H1 (cell line): ENCODE results near the gene GINS2. TPM values are rescaled to one million over a fixed set of nuclear protein-coding genes. Genes with fewer than 3 reads are reported as not detected.

Source experiments
- CTCF ChIA-PET: fragments of 300-600 bp; sonication (Branson Sonifier 250); formaldehyde crosslinking; loops from one replicate; lab custom pipeline; 2021; ENCODE audit not compliant: partially characterized antibody; lab: Charles Lee
- POLR2A ChIA-PET: fragments of 300-600 bp; sonication (Branson Sonifier 250); formaldehyde crosslinking; loops from one replicate; lab custom pipeline; 2021; ENCODE audit warnings: inconsistent platforms; ENCODE audit not compliant: partially characterized antibody; lab: Charles Lee
- DNase-seq, 2 experiments: peaks; one replicate each; pipeline versions ENCODE4 v3.0.0 to v3.0.0-alpha.2; 2010 to 2022; ENCODE audit warnings: low spot score in 2 of 2, low read depth in 1 of 2, mixed read lengths in 1 of 2
- FAIRE-seq: peaks from 2 replicates; lab custom pipeline; 2011; peaks lifted over from hg19 to GRCh38; lab: Jason Lieb, UNC
- H2AFZ ChIP-seq: 2 replicates; pipeline ENCODE4 v1.8.1; 2012; ENCODE audit warnings: low read length, inconsistent platforms
- H2AK5ac ChIP-seq: 2 replicates; pipeline ENCODE4 v1.6.1; 2013; ENCODE audit warnings: low read depth, low read length
- H2BK120ac ChIP-seq: replicated peaks from 2 replicates; pipeline ENCODE3; 2013; ENCODE audit warnings: low read depth, low read length, inconsistent platforms
- H2BK12ac ChIP-seq: 2 replicates; pipeline ENCODE4 v1.6.1; 2013; ENCODE audit warnings: low read depth, low read length
- H2BK15ac ChIP-seq: 2 replicates; pipeline ENCODE4 v1.6.1; 2013; ENCODE audit warnings: low read length
- H2BK20ac ChIP-seq: 2 replicates; pipeline ENCODE4 v1.6.1; 2013; ENCODE audit warnings: low read length
- H2BK5ac ChIP-seq: 2 replicates; pipeline ENCODE4 v1.6.1; 2013; ENCODE audit warnings: low read depth, low read length
- H3K14ac ChIP-seq: 2 replicates; pipeline ENCODE4 v1.6.1; 2013; ENCODE audit warnings: inconsistent platforms; ENCODE audit not compliant: insufficient read length
- H3K18ac ChIP-seq: 2 replicates; pipeline ENCODE4 v1.6.1; 2013; ENCODE audit warnings: low read length; ENCODE audit errors: extremely low read depth
- H3K23ac ChIP-seq: 2 replicates; pipeline ENCODE4 v1.6.1; 2013; ENCODE audit warnings: inconsistent platforms; ENCODE audit not compliant: insufficient read length
- H3K23me2 ChIP-seq: 2 replicates; pipeline ENCODE4 v1.6.1; 2013; ENCODE audit warnings: low read depth, low read length
- H3K27ac ChIP-seq: 2 replicates; pipeline ENCODE4 v1.6.1; 2011; ENCODE audit warnings: low read depth, low read length, inconsistent platforms
- H3K27me3 ChIP-seq, 4 experiments: replicated peaks in 1 of 4; 1 replicate in 1 of 4; 2 replicates in 3 of 4; pipeline versions ENCODE4 v1.6.1 to v1.8.1; 2011 to 2013; ENCODE audit warnings: low read length in 3 of 4, mild to moderate bottlenecking in 3 of 4, inconsistent platforms in 2 of 4, mixed read lengths in 2 of 4, moderate library complexity in 1 of 4; ENCODE audit not compliant: control insufficient read depth in 3 of 4, insufficient read depth in 3 of 4; ENCODE audit errors: extremely low read depth in 1 of 4
- H3K36me3 ChIP-seq, 4 experiments: 2 replicates each; pipeline versions ENCODE4 v1.6.1 to v1.8.1; 2011 to 2013; ENCODE audit warnings: mild to moderate bottlenecking in 4 of 4, low read length in 3 of 4, moderate library complexity in 2 of 4, control low read depth in 1 of 4, inconsistent platforms in 1 of 4; ENCODE audit not compliant: insufficient read depth in 4 of 4, control insufficient read depth in 2 of 4
- H3K4ac ChIP-seq: replicated peaks from 2 replicates; pipeline ENCODE3; 2013; ENCODE audit warnings: low read length, low read depth, mixed read lengths, inconsistent platforms; ENCODE audit not compliant: insufficient read length
- H3K4me1 ChIP-seq, 4 experiments: replicated peaks in 1 of 4; 1 replicate in 1 of 4; 2 replicates in 3 of 4; pipeline versions ENCODE4 v1.6.1 to v1.8.1; 2011 to 2013; ENCODE audit warnings: low read length in 3 of 4, inconsistent platforms in 2 of 4, mixed read lengths in 1 of 4; ENCODE audit not compliant: insufficient read depth in 4 of 4, control insufficient read depth in 3 of 4
- H3K4me2 ChIP-seq, 2 experiments: 2 replicates each; pipeline versions ENCODE4 v1.6.1 to v1.8.1; 2011 to 2013; ENCODE audit warnings: low read depth in 2 of 2, low read length in 2 of 2, control low read depth in 1 of 2, inconsistent platforms in 1 of 2, mild to moderate bottlenecking in 1 of 2; ENCODE audit not compliant: insufficient read depth in 1 of 2
- H3K4me3 ChIP-seq, 4 experiments: fragments of 200-600, 300-600 bp in 1 of 4; sonication (generic), shearing (Covaris generic), sonication (Bioruptor Twin) in 1 of 4; 2 replicates each; pipeline versions ENCODE4 v1.5.1 to v1.8.1; 2011 to 2016; ENCODE audit warnings: low read length in 4 of 4, low read depth in 3 of 4, control low read depth in 2 of 4, inconsistent platforms in 2 of 4, mild to moderate bottlenecking in 2 of 4, mixed read lengths in 1 of 4, moderate library complexity in 1 of 4; ENCODE audit not compliant: insufficient read depth in 2 of 4; ENCODE audit errors: extremely low read depth in 1 of 4
- H3K56ac ChIP-seq: replicated peaks from 2 replicates; pipeline ENCODE3; 2013; ENCODE audit warnings: low read depth, mild to moderate bottlenecking, mixed read lengths, low read length, inconsistent platforms; ENCODE audit not compliant: insufficient read length
- H3K79me1 ChIP-seq: 2 replicates; pipeline ENCODE4 v1.6.1; 2013; ENCODE audit warnings: low read depth, low read length, control low read depth
- H3K79me2 ChIP-seq, 2 experiments: 2 replicates each; pipeline versions ENCODE4 v1.6.1 to v1.8.1; 2012 to 2013; ENCODE audit warnings: low read length in 2 of 2, mild to moderate bottlenecking in 2 of 2, inconsistent platforms in 1 of 2; ENCODE audit not compliant: insufficient read depth in 2 of 2, control insufficient read depth in 1 of 2
- H3K9ac ChIP-seq, 4 experiments: replicated peaks in 1 of 4; 1 replicate in 1 of 4; 2 replicates in 3 of 4; pipeline versions ENCODE4 v1.6.1 to v1.8.1; 2011 to 2013; ENCODE audit warnings: low read depth in 3 of 4, low read length in 3 of 4, control low read depth in 2 of 4, mild to moderate bottlenecking in 2 of 4, moderate library complexity in 2 of 4, inconsistent platforms in 1 of 4; ENCODE audit errors: extremely low read depth in 1 of 4
- H3K9me3 ChIP-seq, 2 experiments: 2 replicates each; pipeline versions ENCODE4 v1.6.1 to v1.8.1; 2012 to 2013; ENCODE audit warnings: mild to moderate bottlenecking in 2 of 2, moderate library complexity in 2 of 2, control low read depth in 1 of 2, inconsistent platforms in 1 of 2, low read depth in 1 of 2, low read length in 1 of 2, mixed read lengths in 1 of 2; ENCODE audit not compliant: insufficient read depth in 2 of 2
- H4K20me1 ChIP-seq, 2 experiments: replicated peaks in 1 of 2; 2 replicates each; pipeline versions ENCODE3 to v1.8.1; 2011 to 2013; ENCODE audit warnings: inconsistent platforms in 2 of 2, low read length in 2 of 2, mild to moderate bottlenecking in 1 of 2; ENCODE audit not compliant: insufficient read depth in 2 of 2, control insufficient read depth in 1 of 2
- H4K5ac ChIP-seq: 2 replicates; pipeline ENCODE4 v1.6.1; 2013; ENCODE audit warnings: low read length, low read depth, mixed read lengths, inconsistent platforms; ENCODE audit not compliant: insufficient read length
- H4K8ac ChIP-seq: 2 replicates; pipeline ENCODE4 v1.8.0; 2013; ENCODE audit warnings: mild to moderate bottlenecking, moderate library complexity, low read length, inconsistent platforms; ENCODE audit not compliant: insufficient read depth; ENCODE audit errors: extremely low read depth
- H4K91ac ChIP-seq: replicated peaks from 2 replicates; pipeline ENCODE3; 2013; ENCODE audit warnings: low read length, mixed read lengths, inconsistent platforms; ENCODE audit not compliant: insufficient read length
- KDM5A ChIP-seq: fragments of 200-600 bp; IDR thresholded peaks from 2 replicates; pipeline ENCODE4 v1.7.1; 2012; ENCODE audit warnings: mild to moderate bottlenecking, low read length, inconsistent platforms, mixed read lengths
- POLR2A ChIP-seq, 2 experiments: IDR thresholded peaks; 1 replicate in 1 of 2; 2 replicates in 1 of 2; pipeline ENCODE4 v1.6.1; 2011; ENCODE audit warnings: low read depth in 2 of 2, low read length in 2 of 2, mild to moderate bottlenecking in 2 of 2; ENCODE audit errors: control extremely low read depth in 1 of 2
- SP4 ChIP-seq: IDR thresholded peaks from 2 replicates; pipeline ENCODE4 v1.6.1; 2012; ENCODE audit warnings: low read length, inconsistent platforms
- WGBS, 2 experiments: shearing (Covaris generic) in 1 of 2; methylation state at CpG; one replicate each; pipeline versions ENCODE4 v1.1.6 to v1.1.7; 2013 to 2015; ENCODE audit warnings: low lambda C conversion rate in 2 of 2, mixed read lengths in 2 of 2, inconsistent platforms in 1 of 2, low coverage in 1 of 2, missing lambda C conversion rate in 1 of 2; ENCODE audit not compliant: insufficient replicate concordance in 2 of 2, insufficient coverage in 1 of 2, insufficient read length in 1 of 2; ENCODE audit errors: extremely low coverage in 1 of 2, missing lambda C conversion rate in 1 of 2; 5-methylcytosine and 5-hydroxymethylcytosine counted together
- polyA plus RNA-seq, 7 experiments: library from polyadenylated mRNA; depleted of rRNA in 3 of 7; stranded (reverse) in 5 of 7; unstranded in 2 of 7; fragments of >200 nt in 5 of 7; fragments of 200-250 nt in 2 of 7; gene quantifications; 1 replicate in 5 of 7; 2 replicates in 1 of 7; 4 replicates in 1 of 7; pipeline versions ENCODE4 v1.2.1 to v1.2.3, GENCODE V29; 2011 to 2013; ENCODE audit warnings: missing spikeins in 2 of 7, mixed read lengths in 2 of 7
- total RNA-seq: library from RNA; stranded (reverse); fragmentation: NEBNext Ultra II Directional; extraction: Animal tissue kit (Norgen Biotek cat#: 25700); gene quantifications from 2 replicates; pipeline ENCODE4 v1.2.1, GENCODE V29; 2021
- TF ChIP-seq, protein P1 (sequence below): IDR thresholded peaks from 2 replicates; pipeline ENCODE4 v1.6.1; 2011; ENCODE audit warnings: low read depth, mild to moderate bottlenecking, low read length; ENCODE audit not compliant: insufficient read depth

The GINS2 gene
- total and polyA plus RNA-seq, 2 of the 8 experiments (the other 6 are each of a cell fraction or from before 2014, with no cell fraction given): 29.4 to 59.1 TPM

GRCh38 chr16:85629853-85630252, 58.9 kb downstream of the GINS2 start:
- Histone ChIP-seq H2BK20ac (no peak overlapping the region), H3K79me2 (peaks cover 30 to 96% of the 10 kb centered on the region in 2 experiments), H2BK120ac (no peak overlapping the region), H4K8ac (no peak overlapping the region), H3K4me2 (no peak overlapping the region), H2BK15ac (no peak overlapping the region), H3K56ac (no peak overlapping the region), H4K91ac (no peak overlapping the region), H3K27me3 (no peaks in the 10 kb centered on the region; a peak in 1 of 7 replicates), H3K14ac (no peak overlapping the region), H3K4me1 (peaks cover 0 to 20% (median 11%) of the 10 kb centered on the region in 4 experiments; a peak in 6 of 7 replicates), H3K4me3 (no peak overlapping the region), H3K27ac (no peak overlapping the region), H4K20me1 (peaks cover 58 to 63% of the 10 kb centered on the region in 2 experiments), H3K36me3 (peaks cover 0 to 9% (median 2%) of the 10 kb centered on the region in 4 experiments; a peak in 4 of 8 replicates), H3K4ac (no peak overlapping the region), H2AK5ac (no peak overlapping the region), H3K23ac (no peak overlapping the region), H2AFZ (no peak overlapping the region), H2BK5ac (peak overlapping the region; percentile 21; the same call in 1 of the 2 replicates), H4K5ac (no peak overlapping the region), H3K9ac (no peak overlapping the region), H3K79me1 (peaks cover 39% of the 10 kb centered on the region), H2BK12ac (no peak overlapping the region), H3K23me2 (no peaks in the 10 kb centered on the region), H3K18ac (no peak overlapping the region; the same call in 1 of the 2 replicates), H3K9me3 (peaks cover 9 to 10% of the 10 kb centered on the region in 2 experiments; a peak in 3 of 4 replicates)
- no peak for FAIRE-seq
- ChIA-PET CTCF (interaction anchor here (0.7 to 7.2 kb wide), 9 partner anchors 7 to 244 kb away, joined by 3 to 93 read pairs (median 7); no protein-coding TSS in a partner anchor), POLR2A (no interaction called here)
- WGBS, 2 experiments: 94% methylated on average over 5 of the region's 5 CpGs; no CpG with 5 or more reads in 1 of the 2 experiments
- DNase-seq: no peak
- TF ChIP-seq SP4 (no peak), POLR2A (IDR thresholded peaks at IDR 0.05; ENCODE audit: control extremely low read depth in 1 of 2, low read depth in 2 of 2, low read length in 2 of 2) (no peak), KDM5A (no peak)
- TF ChIP-seq, protein P1, sequence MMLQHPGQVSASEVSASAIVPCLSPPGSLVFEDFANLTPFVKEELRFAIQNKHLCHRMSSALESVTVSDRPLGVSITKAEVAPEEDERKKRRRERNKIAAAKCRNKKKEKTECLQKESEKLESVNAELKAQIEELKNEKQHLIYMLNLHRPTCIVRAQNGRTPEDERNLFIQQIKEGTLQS: no peak
